ENCODE results near the gene PNKD. TPM values are rescaled to one million over a fixed set of nuclear protein-coding genes. Genes with fewer than 3 reads are reported as not detected.

Gene PNKD
- total and polyA plus RNA-seq, 2 donors from 2014 or later: 90.6 to 244 TPM

- TF ChIP-seq CTCF (IDR thresholded peaks at IDR 0.05; ENCODE audit: borderline replicate concordance, extremely low read depth, insufficient read depth): no peak
- Histone ChIP-seq H3K4me1 (ENCODE audit: control insufficient read depth in 2 of 3, insufficient read depth in 2 of 3, low read depth in 1 of 3, low read length in 3 of 3) (peaks cover 0 to 7% (median 7%) of the 10 kb centered on the region in 3 donors), H3K27ac (ENCODE audit: low read depth in 2 of 2, low read length in 2 of 2) (peak overlapping the region; percentile 69 to 81), H3K36me3 (ENCODE audit: control insufficient read depth in 2 of 3, insufficient read depth in 3 of 3, low read length in 3 of 3) (no peaks in the 10 kb centered on the region), H3K4me3 (ENCODE audit: low read length in 3 of 3) (peak overlapping the region in 2 of 3 donors; percentile 54 to 66), H3K9ac (ENCODE audit: low read length in 3 of 3) (peak overlapping the region in 1 of 3 donors; percentile 61), H3K27me3 (ENCODE audit: control insufficient read depth, insufficient read depth, low read length) (no peaks in the 10 kb centered on the region), H3K9me3 (ENCODE audit: control insufficient read depth in 2 of 3, insufficient read depth in 1 of 3, low read length in 3 of 3) (no peaks in the 10 kb centered on the region)
- FAIRE-seq (no peak), DNase-seq (peak in 2 of 5 donors; percentile 50 to 68)
- intact Hi-C loops (cut with DNase I): no loop called here
Observed at GRCh38 chr2:218386505-218387368, 116.4 kb downstream of the PNKD start.

- FAIRE-seq: no peak
- no peaks in the 10 kb centered on the region for H3K36me3 ChIP-seq (ENCODE audit: control insufficient read depth in 2 of 3, insufficient read depth in 3 of 3, low read length in 3 of 3)
- intact Hi-C loops (cut with DNase I): no loop called here
Observed at GRCh38 chr2:218387369-218388194, 117.3 kb downstream of the PNKD start.

More at GRCh38 chr2:218387369-218388194, 117.3 kb downstream of the PNKD start:
- no peak for TF ChIP-seq CTCF (IDR thresholded peaks at IDR 0.05; ENCODE audit: borderline replicate concordance, extremely low read depth, insufficient read depth)
- H3K4me1 ChIP-seq (ENCODE audit: control insufficient read depth in 2 of 3, insufficient read depth in 2 of 3, low read depth in 1 of 3, low read length in 3 of 3): peaks cover 0 to 7% (median 7%) of the 10 kb centered on the region in 3 donors
- DNase-seq: peak; percentile 83 to 94 (median 91)
- peak overlapping the region in 2 of 3 donors; percentile 26 to 61 for H3K9ac ChIP-seq (ENCODE audit: low read length in 3 of 3)
- no peaks in the 10 kb centered on the region for H3K9me3 ChIP-seq (ENCODE audit: control insufficient read depth in 2 of 3, insufficient read depth in 1 of 3, low read length in 3 of 3)
- no peaks in the 10 kb centered on the region for H3K27me3 ChIP-seq (ENCODE audit: control insufficient read depth, insufficient read depth, low read length)
- peak overlapping the region; percentile 69 to 81 for H3K27ac ChIP-seq (ENCODE audit: low read depth in 2 of 2, low read length in 2 of 2)
- peak overlapping the region; percentile 44 to 66 (median 54) for H3K4me3 ChIP-seq (ENCODE audit: low read length in 3 of 3)

Data from kidney (tissue), 14 donors.